Smooth muscle cell of the brain vasculature (primary cell): ENCODE data around the gene AGBL3.
"Not testable (repeated sequence)": the region's sequence is repeated elsewhere in the genome, so short reads cannot be mapped to it uniquely, and the experiment has no call there.

Source experiments
- DNase-seq: peaks from one replicate; pipeline ENCODE4 v3.0.0-alpha.2; 2012; ENCODE audit warnings: low read depth, low spot score

The AGBL3 gene

DNA sequence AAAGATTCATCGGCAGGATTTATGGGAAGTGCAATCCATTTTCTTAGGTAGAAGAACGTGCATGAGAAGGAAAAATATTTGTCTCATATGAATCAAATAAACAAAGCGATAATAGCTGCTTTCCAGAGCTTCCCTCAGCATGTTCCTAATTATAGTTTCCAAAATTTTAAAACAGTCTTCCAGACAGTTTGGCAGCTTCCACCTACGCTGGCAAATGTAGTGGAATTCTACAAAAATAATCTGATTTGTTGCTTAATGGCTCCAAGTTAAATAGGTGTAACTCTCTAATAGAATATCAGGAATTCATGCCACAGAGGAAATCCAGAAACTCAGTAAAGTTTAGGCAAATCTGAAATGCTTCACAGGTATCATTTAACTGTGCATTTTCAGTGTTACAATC, 23.3 kb upstream of the AGBL3 start:
- no peak for DNase-seq

DNA sequence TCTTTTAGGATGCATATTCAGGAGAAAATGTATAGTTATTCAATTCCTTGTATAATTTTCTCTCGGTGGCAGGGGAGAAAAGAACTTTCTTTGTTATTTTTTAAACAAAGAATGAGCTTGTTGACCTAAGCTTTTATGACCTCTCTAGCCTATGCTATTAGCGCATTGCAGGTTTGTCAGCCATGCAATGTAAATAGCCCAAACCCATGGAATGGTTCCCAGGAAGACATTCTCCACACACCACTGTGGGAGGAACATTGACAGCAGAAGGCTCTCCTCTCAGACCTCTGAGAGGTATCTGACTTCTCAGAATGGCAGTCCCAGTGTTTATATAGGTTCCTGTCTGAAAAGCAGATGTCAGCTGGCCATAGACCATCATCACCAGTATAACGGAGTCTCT, 19.6 kb upstream of the AGBL3 start:
- DNase-seq, result no peak

DNA sequence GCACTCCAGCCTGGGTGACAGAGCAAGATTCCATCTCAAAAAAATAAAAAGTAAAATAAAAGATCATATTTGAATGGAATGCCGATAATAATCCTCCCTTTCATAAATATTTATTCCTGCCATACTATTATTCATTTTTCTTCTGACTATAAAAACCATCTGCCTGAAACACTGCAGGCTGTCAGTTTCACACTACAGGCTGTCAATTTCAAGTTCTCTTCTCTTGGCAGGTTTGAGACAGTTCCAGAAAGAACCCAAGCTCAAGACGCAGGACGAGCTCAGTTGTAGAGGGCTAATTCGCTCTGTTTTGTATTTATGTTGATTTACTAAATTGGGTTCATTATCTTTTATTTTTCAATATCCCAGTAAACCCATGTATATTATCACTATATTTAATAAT, 18.2 kb upstream of the AGBL3 start:
- DNase-seq, result no peak

DNA sequence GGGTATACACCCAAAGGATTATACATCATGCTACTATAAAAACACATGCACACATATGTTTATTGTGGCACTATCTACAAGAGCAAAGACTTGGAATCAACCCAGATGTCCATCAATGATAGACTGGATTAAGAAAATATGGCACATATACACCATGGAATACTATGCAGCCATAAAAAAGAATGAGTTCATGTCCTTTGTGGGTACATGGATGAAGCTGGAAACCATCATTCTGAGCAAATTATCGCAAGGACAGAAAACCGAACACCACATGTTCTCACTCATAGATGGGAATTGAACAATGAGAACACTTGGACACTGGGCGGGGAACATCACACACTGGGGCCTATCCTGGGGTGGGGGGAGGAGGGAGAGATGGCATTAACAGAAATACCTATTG, 4.7 kb upstream of the AGBL3 start:
- DNase-seq, result not testable (repeated sequence)

DNA sequence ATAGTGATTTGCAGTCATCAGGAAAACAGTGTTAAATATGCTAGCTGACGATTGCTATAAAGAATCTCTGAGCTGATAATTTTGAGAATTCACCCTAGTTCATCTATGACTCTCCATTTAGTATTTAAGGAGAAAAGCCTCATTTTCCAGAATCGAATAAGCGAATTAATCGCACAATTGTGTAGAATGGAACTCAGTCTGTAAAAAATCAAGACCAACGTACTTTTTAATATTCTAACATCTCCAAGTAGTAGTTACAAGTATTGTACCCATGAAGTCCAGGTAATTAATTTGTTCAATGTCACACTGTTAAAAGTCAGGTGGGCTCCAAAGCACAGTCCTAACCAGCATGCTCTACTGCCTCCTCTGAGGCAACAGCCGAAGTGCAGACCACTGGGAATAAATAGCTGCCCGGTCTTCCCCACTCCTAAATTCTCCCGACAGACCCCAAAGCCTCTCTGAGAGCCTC, 380 bp upstream of the AGBL3 start:
- no peak for DNase-seq

DNA sequence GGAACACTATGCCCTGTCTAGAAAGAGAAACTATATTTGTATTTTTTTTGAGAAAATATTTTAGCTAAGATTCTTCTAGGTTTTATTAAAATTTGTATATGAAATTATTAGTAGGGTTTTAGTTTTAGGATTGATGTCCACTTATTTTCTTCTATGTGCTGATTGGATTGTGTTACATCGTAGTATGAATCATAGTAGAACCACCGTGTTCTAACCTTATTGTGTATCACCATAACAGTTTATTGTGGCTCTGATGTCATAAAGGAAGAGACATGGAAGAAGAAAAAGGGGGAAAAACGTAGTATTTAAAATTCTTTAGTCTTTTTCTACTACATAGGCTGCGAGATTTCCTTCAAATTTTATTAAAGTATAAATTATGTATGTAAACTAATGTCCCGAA, 1.9 kb downstream of the AGBL3 start:
- no peak for DNase-seq

DNA sequence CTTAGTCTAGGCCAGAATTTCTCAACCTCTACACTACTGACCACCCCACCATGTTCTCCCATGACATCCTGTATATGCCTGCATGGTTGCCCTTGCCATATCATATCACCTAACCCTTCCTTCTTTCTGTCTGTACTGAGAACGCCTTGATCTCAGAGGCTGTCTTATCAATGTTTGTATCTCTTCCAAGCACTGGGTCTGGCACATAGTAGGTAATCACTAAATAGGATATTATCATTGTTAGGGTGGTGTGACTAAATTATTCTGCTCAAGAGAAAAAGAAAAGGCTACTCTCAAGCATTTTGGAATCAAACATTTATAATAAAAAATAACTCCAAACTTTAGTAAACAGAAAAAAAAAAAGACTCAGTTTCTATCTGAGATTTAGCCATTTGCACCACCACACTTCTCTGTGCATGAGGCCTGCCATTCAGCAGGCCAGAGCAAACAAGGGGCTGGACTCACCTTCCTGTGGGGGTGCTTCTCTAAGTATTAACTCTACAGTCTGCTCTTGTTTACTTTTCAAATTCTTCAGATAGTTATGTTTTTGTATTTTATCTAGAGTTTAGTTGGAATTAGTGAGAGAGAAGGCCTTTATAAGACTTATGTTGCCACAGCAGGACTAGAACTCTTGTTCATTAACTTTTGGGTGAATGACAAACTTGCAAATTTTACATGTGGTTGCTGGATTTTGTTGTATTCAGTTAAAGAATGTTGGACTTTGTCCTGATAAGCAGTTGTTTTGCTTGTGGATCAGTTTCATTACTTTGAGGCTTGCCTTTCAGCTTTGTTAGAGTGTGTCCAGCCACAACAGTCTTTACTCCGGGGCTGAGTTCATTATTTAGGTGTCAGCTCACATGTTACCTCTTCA, 5.4 kb downstream of the AGBL3 start:
- DNase-seq, result no peak

DNA sequence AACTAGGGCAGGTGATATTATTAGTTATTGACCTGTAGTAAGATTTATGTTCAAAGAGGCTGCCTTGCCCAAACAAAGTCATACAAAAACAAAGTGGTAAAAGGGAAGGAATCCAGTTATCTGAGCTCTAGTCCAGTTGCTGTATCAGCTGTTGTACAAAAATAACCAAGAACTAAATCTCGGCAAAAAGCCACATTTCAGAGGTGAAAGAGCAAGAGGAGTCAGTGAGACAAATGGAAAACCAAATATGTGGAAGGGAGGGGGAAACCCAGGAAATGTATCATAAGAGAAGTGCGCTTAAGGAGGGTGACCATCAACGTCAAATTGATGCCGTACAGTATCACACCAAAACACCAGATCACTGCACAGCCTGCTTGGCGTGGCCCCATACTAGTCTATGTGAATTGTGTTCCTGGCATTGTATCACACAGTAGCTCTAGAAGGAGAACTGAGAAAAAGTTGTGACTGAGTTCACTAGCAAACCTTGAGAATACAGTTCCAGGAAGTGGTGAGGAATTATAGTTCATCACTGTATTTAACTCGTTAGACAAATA, 6.4 kb downstream of the AGBL3 start:
- no peak for DNase-seq

DNA sequence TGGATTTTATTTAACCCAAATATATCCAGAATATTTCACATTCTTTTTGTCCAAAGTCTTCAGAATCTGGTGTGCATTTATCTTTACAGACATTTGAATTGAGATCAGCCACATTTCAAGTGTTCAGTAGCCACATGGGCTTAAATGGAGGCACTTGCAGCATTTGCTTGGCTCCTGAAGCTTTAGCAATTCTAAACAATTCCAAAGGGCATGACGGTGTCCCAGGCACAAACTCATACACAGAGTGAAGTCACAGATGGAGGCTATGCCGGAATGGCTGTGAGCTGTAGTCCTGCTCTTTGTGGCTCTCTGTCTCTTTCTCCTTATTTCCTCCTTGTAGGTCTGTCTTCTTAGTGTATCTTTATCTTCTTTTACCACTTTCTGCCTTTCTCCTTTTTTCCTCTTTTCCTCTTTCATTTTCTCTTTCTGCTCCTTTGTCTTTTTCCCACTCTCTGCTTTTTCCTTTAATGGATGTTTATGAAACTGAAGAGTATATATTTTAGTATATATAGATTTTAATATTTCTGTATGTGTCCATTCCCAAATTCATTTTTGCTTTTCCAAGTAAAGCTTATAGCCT, 7.7 kb downstream of the AGBL3 start:
- DNase-seq, result no peak

DNA sequence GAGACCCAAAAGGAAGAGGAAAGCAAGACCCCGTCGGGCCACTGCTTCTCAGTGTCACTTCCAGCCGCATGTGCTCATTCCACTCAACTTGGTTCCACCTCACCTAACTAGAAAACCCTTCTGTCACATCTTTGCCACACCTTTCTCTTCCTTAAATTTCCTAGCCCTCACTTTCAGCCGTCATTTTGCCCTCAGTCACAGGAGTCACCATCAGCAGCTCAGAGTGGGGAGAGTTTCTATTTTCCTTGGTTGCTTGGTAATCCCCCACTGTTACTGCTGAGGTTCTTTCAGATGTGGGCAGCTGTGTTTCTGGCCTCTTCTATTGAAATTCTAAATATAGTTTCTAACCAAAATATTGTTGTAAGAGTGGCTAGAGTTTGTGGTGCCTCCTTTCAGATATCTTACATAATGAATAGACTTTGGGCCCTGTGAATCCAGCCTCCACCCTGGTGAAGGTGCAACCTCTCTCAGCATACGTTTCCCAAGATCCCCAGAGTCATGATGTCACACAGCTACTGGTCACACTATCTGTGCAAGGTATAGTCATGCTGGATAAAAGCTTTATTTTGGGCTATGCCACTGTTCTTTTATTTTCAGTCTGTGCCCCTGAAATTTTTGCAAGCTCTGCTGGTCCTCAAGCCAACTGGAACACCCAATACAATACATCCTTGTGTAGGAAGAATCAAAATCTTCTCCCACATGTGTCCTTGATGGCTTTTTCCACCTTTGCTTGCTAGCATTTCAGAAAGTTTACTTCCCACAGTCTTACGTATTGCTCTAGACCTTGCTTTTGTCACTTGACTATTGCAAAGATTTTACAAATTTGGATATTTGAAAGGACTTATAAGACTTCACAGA, 9.2 kb downstream of the AGBL3 start:
- no peak for DNase-seq

DNA sequence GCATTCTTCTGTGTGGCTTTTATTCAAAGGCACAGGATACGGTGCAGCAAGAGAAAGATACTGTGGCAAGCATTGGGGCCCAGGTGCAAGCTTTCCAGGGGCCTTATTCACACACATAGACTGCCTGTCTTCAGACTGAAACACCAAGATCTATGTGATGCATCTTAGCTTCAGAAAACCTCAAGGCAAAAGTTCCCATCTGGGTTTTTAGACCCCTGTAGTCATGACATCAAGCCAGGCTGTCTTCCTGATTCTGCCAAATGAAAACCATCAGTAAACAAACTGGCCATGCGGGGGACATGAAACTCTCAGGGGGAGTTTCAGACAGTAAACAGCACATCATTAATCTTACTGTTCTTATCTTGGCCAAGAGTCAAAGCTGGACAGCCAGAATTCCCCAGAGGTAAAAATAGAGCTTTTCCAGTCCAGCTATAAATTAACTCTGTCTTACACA, 9.8 kb downstream of the AGBL3 start:
- peak; percentile 69 for DNase-seq

DNA sequence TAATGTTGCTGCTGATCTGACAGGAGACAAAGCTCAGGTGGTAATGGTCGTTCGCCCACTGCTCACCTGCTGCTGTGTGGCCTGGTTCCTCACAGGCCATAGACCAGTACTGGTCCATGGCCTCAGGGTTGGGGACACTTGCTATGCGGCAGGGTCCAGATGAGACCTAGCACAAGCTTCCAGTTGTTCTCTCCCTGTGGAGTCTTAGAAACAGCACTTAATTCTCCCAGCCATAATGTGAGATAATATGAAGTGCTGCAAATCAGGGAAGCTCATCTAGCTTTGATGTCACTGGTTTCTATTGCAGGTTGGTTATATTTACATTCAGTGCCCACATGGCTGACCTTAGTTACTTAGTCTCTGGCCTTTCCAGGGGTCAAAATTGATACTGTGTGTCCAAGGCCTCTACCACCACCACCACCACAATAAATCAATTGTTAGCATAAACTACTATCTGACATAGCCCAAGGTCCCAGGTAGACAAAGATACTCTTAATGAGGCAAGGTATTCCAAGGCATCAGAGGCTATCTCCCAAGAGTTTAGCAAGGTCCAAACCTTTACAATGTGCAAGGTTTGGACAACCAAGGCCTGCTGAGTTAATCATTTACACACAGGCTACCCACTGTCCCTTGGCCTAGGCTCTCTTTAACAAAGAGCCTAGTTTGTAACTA, 11.0 kb downstream of the AGBL3 start:
- DNase-seq, result no peak

DNA sequence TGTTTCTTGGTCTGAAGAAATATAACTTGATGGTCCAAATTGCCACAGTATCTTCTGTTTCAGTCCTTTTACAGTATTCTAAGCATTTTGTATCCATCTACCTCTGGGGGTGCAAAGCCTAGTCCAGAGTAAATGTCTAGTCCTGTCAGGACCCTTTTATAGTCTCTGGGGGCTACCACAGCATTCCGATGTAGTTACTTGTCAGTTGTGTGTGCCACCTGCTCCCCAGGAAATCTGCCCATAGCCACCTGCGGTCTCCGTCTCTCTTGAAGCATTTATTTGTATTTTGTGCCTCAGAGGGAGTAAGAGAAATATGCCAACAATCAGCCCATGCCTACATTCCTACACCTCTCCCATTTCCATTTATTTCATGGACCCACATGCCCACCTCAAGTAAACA, 12.8 kb downstream of the AGBL3 start:
- DNase-seq, result no peak

DNA sequence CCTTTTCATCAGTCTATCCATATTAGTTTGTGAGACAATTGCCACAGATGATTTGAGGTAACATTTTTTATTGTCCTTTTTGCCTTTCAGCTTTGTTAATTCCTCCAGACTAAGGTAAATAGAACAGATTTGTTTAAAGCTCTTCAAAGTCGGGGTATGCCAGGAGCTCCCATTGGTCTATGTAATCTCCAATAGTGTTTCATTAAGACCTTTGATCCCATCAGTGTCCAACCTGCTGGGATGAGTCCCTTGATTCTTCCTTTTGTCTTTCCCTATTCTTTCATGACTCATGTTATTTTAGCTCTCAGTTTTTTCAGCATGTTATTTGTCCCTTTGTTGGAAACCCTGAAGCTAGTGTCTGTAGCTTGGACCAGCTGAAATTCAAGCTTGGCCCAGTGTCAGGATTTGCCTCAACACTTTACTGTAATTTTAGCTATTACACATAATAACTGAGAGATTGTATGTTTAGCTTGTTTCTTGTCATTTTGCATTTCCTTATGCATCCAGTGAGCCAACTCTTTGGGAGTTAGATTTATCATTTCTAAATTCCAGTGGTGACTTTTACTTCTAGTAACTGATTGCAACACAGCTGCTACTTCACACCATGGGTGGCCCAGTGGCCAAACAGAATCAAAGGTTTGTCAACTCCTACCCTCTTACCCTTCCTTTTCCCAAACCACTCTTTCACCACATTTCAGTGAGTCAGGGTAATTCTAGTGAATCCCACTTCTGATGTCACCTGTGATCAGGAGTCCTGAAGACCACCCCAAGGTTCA, 15.3 kb downstream of the AGBL3 start:
- no peak for DNase-seq

DNA sequence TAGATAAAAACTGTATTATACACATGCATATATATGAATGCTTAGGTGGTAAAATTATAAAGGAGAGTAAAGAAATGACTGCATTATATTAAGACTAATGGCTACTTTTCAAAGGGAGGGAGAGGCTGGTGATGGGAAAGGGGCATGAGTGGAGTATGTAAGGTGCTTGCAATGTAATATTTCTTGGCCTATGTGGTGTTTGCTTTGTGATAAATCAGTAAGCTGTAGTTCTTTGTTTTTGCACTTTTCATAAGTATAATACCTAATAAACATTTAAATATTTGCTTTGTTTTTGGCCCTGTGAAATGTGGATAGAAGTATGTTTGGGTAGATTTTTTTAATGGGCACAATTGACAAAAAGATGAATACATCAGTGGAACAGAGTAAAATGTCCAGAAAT, 25.9 kb downstream of the AGBL3 start:
- DNase-seq, result no peak

DNA sequence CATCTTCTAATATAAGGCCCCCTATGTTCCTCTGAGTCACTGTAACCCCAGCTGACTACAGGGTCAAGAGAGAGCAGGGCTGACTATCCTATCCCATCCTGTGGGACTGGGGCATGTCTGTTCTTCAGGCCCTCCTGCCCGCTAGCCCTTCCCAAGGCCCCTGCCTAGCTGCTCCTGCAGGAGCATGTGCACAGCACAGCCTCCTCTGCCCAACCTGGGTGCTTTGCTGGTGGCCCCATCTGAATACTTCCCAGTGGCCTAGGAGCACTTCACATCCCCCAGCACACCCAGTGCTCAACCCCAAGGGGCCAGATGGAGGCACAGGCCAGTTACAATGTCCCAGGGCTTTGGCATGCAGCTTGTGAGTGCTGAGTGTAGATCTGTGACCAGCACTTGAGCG, 37.3 kb downstream of the AGBL3 start:
- no peak for DNase-seq

DNA sequence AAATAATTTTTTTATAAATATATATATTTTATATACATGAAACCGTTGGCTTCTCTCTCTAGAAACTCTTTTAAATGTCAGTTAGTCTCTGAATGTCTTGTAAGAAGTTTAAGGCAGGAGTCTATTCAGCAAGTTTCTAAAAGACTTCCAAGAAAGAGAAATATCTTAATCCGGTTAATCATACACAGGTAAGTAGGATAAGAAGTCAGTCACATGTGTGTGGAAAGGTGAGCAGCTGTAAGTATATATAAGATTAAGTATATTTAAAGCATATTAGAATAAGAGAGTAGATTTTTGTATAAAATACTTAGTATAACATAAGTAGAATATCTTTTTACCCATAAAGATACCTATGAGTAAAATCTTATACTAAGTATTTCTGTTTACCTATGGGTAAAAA, 48.9 kb downstream of the AGBL3 start:
- DNase-seq, result no peak

DNA sequence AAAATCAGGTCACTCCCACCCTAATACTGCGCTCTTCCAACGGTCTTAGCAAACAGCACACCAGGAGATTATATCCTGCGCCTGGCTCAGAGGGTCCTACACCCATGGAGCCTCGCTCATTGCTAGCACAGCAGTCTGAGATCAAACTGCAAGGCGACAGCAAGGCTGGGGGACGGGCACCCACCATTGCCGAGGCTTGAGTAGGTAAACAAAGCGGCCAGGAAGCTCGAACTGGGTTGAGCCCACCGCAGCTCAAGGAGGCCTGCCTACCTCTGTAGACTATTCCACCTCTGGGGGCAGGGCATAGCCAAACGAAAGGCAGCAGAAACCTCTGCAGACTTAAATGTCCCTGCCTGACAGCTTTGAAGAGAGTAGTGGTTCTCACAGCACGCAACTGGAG, 80.7 kb downstream of the AGBL3 start:
- not testable (repeated sequence) for DNase-seq

DNA sequence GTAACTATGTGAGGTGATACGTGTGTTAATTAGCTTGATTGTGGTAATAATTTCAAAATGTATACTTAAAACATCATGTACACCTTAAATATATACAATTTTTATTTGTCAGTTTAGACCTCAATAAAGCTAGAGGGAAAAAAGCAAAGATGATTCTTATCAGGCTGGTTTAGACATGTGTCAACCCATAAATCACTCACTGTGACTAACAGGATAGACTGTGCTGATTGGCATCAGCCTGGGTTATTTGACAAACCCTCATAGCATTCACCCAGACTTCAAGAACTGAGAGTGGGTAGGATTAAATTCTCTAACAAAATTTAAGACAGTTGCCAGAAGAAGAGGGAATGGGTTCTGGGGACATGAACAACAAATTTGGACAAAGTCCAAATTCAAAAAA, 87.8 kb downstream of the AGBL3 start:
- no peak for DNase-seq

DNA sequence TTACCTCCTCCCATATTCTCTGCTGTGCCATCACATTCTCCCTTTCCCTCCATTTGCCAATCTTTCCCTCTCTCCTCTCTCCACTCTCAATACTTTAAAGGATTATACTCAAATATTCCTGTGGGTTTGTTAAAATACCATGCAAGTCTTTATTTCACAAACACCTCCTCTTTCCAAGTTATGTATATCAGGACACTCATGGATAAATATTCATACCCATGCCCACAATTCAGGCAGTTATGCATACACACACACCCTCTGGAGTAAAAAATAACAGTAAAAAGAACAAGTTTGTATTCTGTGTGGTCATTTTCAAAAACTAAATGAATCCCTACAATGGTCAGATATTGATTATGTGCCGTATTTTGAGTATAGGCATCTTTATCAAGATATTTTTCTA, 88.2 kb downstream of the AGBL3 start:
- DNase-seq, result no peak

DNA sequence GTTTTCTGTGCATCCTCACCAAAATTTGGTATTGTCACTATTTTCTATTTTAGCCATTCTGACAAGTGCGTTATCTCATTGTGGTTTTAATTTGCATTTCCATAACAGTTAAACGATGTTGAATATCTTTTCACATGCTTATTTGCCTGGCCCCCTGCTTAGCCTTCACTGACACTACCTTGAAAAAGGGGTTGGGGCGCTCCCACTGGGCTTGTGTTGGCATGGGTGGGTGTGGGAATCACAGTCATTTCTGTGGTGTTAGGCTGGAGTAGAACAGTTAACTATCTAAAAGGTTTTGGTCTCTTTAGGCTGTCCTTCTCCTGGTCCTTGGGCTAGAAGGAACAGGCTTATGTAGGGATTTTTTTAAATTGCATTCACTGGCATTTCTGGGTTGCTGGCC, 89.4 kb downstream of the AGBL3 start:
- DNase-seq, result no peak
